ENCODE data around the gene HAX1. TPM values are rescaled to one million over a fixed set of nuclear protein-coding genes. Genes with fewer than 3 reads are reported as not detected.

HAX1 gene
- total and polyA plus RNA-seq, 2 donors (not counting 1 experiment from before 2014, with no cell fraction given) = 89.9 to 152 TPM

Other genes starting within 250 kb of the HAX1 start
- under 0.01 and 0.17 TPM in 2 replicates for gene NUP210L, start 117.6 kb upstream of the HAX1 start, total RNA-seq
- gene NUP210L, start 117.6 kb upstream of the HAX1 start, polyA plus RNA-seq = 0.01 and 0.08 TPM in 2 replicates
- 135 and 215 TPM in 2 replicates for gene TPM3, start 80.5 kb upstream of the HAX1 start, total RNA-seq
- 842 and 1,032 TPM in 2 replicates for gene TPM3, start 80.5 kb upstream of the HAX1 start, polyA plus RNA-seq
- not detected in 2 replicates for gene CFAP141, start 66.3 kb upstream of the HAX1 start, total RNA-seq
- gene CFAP141, start 66.3 kb upstream of the HAX1 start, polyA plus RNA-seq = not detected in 2 replicates
- gene UBAP2L, start 51.7 kb upstream of the HAX1 start, total RNA-seq = 37.5 and 51.9 TPM in 2 replicates
- gene UBAP2L, start 51.7 kb upstream of the HAX1 start, polyA plus RNA-seq = 180 and 235 TPM in 2 replicates
- not detected in 2 replicates for gene AQP10, start 48.5 kb downstream of the HAX1 start, total RNA-seq
- not detected in 2 replicates for gene AQP10, start 48.5 kb downstream of the HAX1 start, polyA plus RNA-seq
- 177 and 205 TPM in 2 replicates for gene ATP8B2, start 52.9 kb downstream of the HAX1 start, total RNA-seq
- 96.7 and 101 TPM in 2 replicates for gene ATP8B2, start 52.9 kb downstream of the HAX1 start, polyA plus RNA-seq
- 12.8 and 21.0 TPM in 2 replicates for gene IL6R, start 132.7 kb downstream of the HAX1 start, total RNA-seq
- gene IL6R, start 132.7 kb downstream of the HAX1 start, polyA plus RNA-seq = 14.5 and 22.7 TPM in 2 replicates
- under 0.01 TPM in 1 of 2 replicates, not detected in the other for gene TDRD10, start 229.6 kb downstream of the HAX1 start, total RNA-seq
- not detected in 2 replicates for gene TDRD10, start 229.6 kb downstream of the HAX1 start, polyA plus RNA-seq
- gene SHE, start 229.8 kb downstream of the HAX1 start, total RNA-seq = under 0.01 TPM in 1 of 2 replicates, not detected in the other
- not detected in 2 replicates for gene SHE, start 229.8 kb downstream of the HAX1 start, polyA plus RNA-seq